HepG2 (cell line): ENCODE results near the gene TSPAN8. TPM values are rescaled to one million over a fixed set of nuclear protein-coding genes. Genes with fewer than 3 reads are reported as not detected.

ENCODE experiments used
- ARHGAP35 ChIP-seq: sonication (generic); formaldehyde crosslinking; IDR thresholded peaks from 2 replicates; pipeline ENCODE4 v1.9.0; 2022; ENCODE audit warnings: mild to moderate bottlenecking, inconsistent platforms, moderate library complexity, missing genetic modification reagents, borderline replicate concordance
- CC2D1A ChIP-seq: sonication (generic); formaldehyde crosslinking; IDR thresholded peaks from 2 replicates; pipeline ENCODE4 v1.8.1; 2023; ENCODE audit warnings: mild to moderate bottlenecking, missing genetic modification reagents
- ERF ChIP-seq: IDR thresholded peaks from 2 replicates; pipeline ENCODE4 v1.6.1; 2018; ENCODE audit warnings: missing biosample characterization, missing genetic modification reagents
- FLYWCH1 ChIP-seq: sonication (generic); formaldehyde crosslinking; IDR thresholded peaks from 2 replicates; pipeline ENCODE4 v1.8.1; 2023; ENCODE audit warnings: mild to moderate bottlenecking, missing genetic modification reagents
- HMG20B ChIP-seq: conservative IDR thresholded peaks from 2 replicates; pipeline ENCODE4 v1.6.1; 2016; ENCODE audit warnings: missing genetic modification reagents, missing compliant biosample characterization
- KLF6 ChIP-seq: IDR thresholded peaks from 2 replicates; pipeline ENCODE4 v1.8.0; 2016; ENCODE audit warnings: missing biosample characterization, missing genetic modification reagents
- LCORL ChIP-seq, 2 experiments: fragments of 450-650 bp in 1 of 2; sonication (generic) in 1 of 2; formaldehyde crosslinking in 1 of 2; IDR thresholded peaks; 2 replicates each; pipeline versions ENCODE4 v1.5.0 to v1.6.1; 2017 to 2020; ENCODE audit warnings: antibody characterized with exemption in 1 of 2, missing genetic modification reagents in 1 of 2
- MTF1 ChIP-seq: sonication (generic); formaldehyde crosslinking; IDR thresholded peaks from 2 replicates; pipeline ENCODE4 v1.5.0; 2020; ENCODE audit warnings: missing genetic modification reagents
- RARA ChIP-seq: IDR thresholded peaks from 2 replicates; pipeline ENCODE4 v1.6.1; 2016; ENCODE audit warnings: missing genetic modification reagents, missing compliant biosample characterization
- SMYD3 ChIP-seq: sonication (generic); formaldehyde crosslinking; IDR thresholded peaks from 2 replicates; pipeline ENCODE4 v1.8.1; 2023; ENCODE audit warnings: mild to moderate bottlenecking, missing genetic modification reagents
- ZIK1 ChIP-seq: sonication (generic); formaldehyde crosslinking; IDR thresholded peaks from 2 replicates; pipeline ENCODE4 v1.5.0; 2020; ENCODE audit warnings: mild to moderate bottlenecking, low read depth, missing genetic modification reagents, borderline replicate concordance
- ZKSCAN8 ChIP-seq: IDR thresholded peaks from 2 replicates; pipeline ENCODE4 v1.6.1; 2016; ENCODE audit warnings: borderline replicate concordance, missing genetic modification reagents, missing compliant biosample characterization
- ZSCAN20 ChIP-seq: sonication (generic); formaldehyde crosslinking; IDR thresholded peaks from 2 replicates; pipeline ENCODE4 v1.4.0; 2020; ENCODE audit warnings: missing genetic modification reagents, mild to moderate bottlenecking, borderline replicate concordance
- polyA plus RNA-seq, 8 experiments: library from polyadenylated mRNA; depleted of rRNA in 3 of 8; stranded (reverse) in 7 of 8; unstranded in 1 of 8; fragments of >200 nt; fragmentation: Illumina TruSeq in 4 of 8; extraction: Trizol in 4 of 8; gene quantifications; 2 replicates each; pipeline versions ENCODE4 v1.2.1 to v1.2.3, GENCODE V29; 2011 to 2016; ENCODE audit warnings: low read depth in 4 of 8, missing spikeins in 1 of 8, mixed read lengths in 1 of 8; ENCODE audit not compliant: insufficient read depth in 1 of 8
- total RNA-seq, 5 experiments: library from RNA; depleted of rRNA; stranded (reverse); fragments of >200 nt; fragmentation: Illumina TruSeq; extraction: Trizol; gene quantifications; 2 replicates each; pipeline ENCODE4 v1.2.3, GENCODE V29; 2016; ENCODE audit warnings: low read depth in 1 of 5
- TF ChIP-seq, protein P1 (sequence below): sonication (generic); formaldehyde crosslinking; IDR thresholded peaks from 2 replicates; pipeline ENCODE4 v1.5.1; 2020; ENCODE audit warnings: mild to moderate bottlenecking, missing genetic modification reagents, moderate library complexity
- TF ChIP-seq, protein P2 (sequence below): IDR thresholded peaks from 2 replicates; pipeline ENCODE4 v1.6.1; 2016; ENCODE audit warnings: missing genetic modification reagents, missing compliant biosample characterization
- TF ChIP-seq, protein P3 (sequence below): sonication (generic); formaldehyde crosslinking; IDR thresholded peaks from 2 replicates; pipeline ENCODE4 v1.4.0; 2020; ENCODE audit warnings: missing genetic modification reagents, borderline replicate concordance

The TSPAN8 gene
- total and polyA plus RNA-seq, 2 of the 13 experiments (the other 11 are each of a cell fraction or from before 2014, with no cell fraction given), result 3.4 to 3.9 TPM

DNA sequence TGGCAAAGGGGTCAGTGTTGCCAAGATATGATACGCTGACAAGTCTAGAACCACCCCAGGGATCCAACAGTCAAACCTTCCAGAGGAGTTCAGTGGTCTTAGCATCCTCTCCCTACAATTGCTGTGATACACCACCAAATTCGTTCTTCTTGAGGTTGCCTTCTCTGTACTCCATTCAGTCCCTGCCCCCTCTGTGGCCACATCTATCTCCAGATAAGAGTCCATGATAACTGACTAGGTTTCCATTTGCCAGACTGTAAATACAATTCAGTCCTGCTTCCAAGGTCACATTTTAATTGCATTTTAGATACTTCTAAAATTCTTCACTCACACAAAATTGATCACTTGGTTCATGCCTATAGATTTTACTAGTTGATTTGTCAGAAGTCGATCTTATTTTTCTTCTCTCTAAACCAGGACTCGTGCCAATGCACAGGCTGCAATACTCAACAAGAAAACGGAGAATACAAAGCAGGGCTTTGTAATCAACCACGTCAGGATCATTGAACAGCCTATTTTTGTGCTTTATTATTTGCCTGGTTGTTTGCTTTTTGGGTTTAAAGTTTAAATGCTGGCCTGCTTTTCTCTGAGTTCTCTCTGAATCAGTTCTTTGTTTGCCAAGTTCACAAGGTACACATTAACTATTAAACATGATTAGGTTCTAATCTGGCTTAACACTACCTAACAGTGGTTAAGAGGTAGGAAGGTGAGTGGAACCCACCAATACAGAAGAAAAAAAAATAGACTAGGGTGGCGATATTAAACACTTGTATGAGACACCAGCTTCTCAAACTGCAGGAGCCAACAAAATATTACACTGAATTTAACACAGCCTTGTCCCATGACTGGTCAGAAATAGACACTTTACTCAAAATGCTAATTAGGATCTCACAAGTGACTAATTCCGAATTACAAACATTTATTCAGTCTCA, 5.3 kb upstream of the TSPAN8 start (continued):
- TF ChIP-seq, protein P1, sequence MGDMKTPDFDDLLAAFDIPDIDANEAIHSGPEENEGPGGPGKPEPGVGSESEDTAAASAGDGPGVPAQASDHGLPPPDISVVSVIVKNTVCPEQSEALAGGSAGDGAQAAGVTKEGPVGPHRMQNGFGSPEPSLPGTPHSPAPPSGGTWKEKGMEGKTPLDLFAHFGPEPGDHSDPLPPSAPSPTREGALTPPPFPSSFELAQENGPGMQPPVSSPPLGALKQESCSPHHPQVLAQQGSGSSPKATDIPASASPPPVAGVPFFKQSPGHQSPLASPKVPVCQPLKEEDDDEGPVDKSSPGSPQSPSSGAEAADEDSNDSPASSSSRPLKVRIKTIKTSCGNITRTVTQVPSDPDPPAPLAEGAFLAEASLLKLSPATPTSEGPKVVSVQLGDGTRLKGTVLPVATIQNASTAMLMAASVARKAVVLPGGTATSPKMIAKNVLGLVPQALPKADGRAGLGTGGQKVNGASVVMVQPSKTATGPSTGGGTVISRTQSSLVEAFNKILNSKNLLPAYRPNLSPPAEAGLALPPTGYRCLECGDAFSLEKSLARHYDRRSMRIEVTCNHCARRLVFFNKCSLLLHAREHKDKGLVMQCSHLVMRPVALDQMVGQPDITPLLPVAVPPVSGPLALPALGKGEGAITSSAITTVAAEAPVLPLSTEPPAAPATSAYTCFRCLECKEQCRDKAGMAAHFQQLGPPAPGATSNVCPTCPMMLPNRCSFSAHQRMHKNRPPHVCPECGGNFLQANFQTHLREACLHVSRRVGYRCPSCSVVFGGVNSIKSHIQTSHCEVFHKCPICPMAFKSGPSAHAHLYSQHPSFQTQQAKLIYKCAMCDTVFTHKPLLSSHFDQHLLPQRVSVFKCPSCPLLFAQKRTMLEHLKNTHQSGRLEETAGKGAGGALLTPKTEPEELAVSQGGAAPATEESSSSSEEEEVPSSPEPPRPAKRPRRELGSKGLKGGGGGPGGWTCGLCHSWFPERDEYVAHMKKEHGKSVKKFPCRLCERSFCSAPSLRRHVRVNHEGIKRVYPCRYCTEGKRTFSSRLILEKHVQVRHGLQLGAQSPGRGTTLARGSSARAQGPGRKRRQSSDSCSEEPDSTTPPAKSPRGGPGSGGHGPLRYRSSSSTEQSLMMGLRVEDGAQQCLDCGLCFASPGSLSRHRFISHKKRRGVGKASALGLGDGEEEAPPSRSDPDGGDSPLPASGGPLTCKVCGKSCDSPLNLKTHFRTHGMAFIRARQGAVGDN (CRISPR knock-in tag), result no peak
- no peak for TF ChIP-seq SMYD3
- peak; percentile 68; the same call in 1 of the 2 replicates for TF ChIP-seq ERF (CRISPR knock-in tag)
- peak; percentile 25; the same call in 1 of the 2 replicates for TF ChIP-seq ZKSCAN8 (CRISPR knock-in tag)
- TF ChIP-seq FLYWCH1, result no peak
- TF ChIP-seq, protein P2, sequence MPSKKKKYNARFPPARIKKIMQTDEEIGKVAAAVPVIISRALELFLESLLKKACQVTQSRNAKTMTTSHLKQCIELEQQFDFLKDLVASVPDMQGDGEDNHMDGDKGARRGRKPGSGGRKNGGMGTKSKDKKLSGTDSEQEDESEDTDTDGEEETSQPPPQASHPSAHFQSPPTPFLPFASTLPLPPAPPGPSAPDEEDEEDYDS (CRISPR knock-in tag), result peak; percentile 61; the same call in 1 of the 2 replicates
- TF ChIP-seq ARHGAP35 (CRISPR knock-in tag), result no peak
- no peak for TF ChIP-seq LCORL (IDR thresholded peaks at IDR 0.05)
- no peak for TF ChIP-seq LCORL (CRISPR knock-in tag; IDR thresholded peaks at IDR 0.05)
- no peak for TF ChIP-seq ZIK1 (CRISPR knock-in tag)
- no peak for TF ChIP-seq CC2D1A
- peak; percentile 72; the same call in 1 of the 2 replicates for TF ChIP-seq KLF6 (CRISPR knock-in tag)
- peak; percentile 77 for TF ChIP-seq RARA (CRISPR knock-in tag)
- 0 out of 2 replicates have a peak, but pooled peaks have one; percentile 12 for TF ChIP-seq HMG20B (CRISPR knock-in tag)
- TF ChIP-seq, protein P3, sequence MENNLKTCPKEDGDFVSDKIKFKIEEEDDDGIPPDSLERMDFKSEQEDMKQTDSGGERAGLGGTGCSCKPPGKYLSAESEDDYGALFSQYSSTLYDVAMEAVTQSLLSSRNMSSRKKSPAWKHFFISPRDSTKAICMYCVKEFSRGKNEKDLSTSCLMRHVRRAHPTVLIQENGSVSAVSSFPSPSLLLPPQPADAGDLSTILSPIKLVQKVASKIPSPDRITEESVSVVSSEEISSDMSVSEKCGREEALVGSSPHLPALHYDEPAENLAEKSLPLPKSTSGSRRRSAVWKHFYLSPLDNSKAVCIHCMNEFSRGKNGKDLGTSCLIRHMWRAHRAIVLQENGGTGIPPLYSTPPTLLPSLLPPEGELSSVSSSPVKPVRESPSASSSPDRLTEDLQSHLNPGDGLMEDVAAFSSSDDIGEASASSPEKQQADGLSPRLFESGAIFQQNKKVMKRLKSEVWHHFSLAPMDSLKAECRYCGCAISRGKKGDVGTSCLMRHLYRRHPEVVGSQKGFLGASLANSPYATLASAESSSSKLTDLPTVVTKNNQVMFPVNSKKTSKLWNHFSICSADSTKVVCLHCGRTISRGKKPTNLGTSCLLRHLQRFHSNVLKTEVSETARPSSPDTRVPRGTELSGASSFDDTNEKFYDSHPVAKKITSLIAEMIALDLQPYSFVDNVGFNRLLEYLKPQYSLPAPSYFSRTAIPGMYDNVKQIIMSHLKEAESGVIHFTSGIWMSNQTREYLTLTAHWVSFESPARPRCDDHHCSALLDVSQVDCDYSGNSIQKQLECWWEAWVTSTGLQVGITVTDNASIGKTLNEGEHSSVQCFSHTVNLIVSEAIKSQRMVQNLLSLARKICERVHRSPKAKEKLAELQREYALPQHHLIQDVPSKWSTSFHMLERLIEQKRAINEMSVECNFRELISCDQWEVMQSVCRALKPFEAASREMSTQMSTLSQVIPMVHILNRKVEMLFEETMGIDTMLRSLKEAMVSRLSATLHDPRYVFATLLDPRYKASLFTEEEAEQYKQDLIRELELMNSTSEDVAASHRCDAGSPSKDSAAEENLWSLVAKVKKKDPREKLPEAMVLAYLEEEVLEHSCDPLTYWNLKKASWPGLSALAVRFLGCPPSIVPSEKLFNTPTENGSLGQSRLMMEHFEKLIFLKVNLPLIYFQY (CRISPR knock-in tag), result 0 out of 2 replicates have a peak, but pooled peaks have one; percentile 11
- TF ChIP-seq MTF1, result no peak
- no peak for TF ChIP-seq ZSCAN20 (CRISPR knock-in tag)
